ENCODE data around the gene AAMP. TPM values are rescaled to one million over a fixed set of nuclear protein-coding genes. Genes with fewer than 3 reads are reported as not detected.
A peak's percentile ranks its signal among the peaks of the same experiment; 100 is the strongest.

The AAMP gene
- total RNA-seq, 1 donor from 2014 or later, result 106 TPM

GRCh38 chr2:218307415-218308090 lies 37.6 kb upstream of the AAMP start:
- Histone ChIP-seq H3K4me3 (no peak overlapping the region), H3K4me1 (no peaks in the 10 kb centered on the region), H3K27ac (no peak overlapping the region), H3K9me3 (no peaks in the 10 kb centered on the region), H3K27me3 (no peaks in the 10 kb centered on the region), H3K36me3 (no peaks in the 10 kb centered on the region)
- TF ChIP-seq POLR2A (IDR thresholded peaks at IDR 0.05), result no peak
- TF ChIP-seq CTCF (IDR thresholded peaks at IDR 0.05), result no peak
- TF ChIP-seq POLR2AphosphoS5 (IDR thresholded peaks at IDR 0.05; ENCODE audit: insufficient read depth in 1 of 2, low read depth in 1 of 2), result no peak
- DNase-seq (ENCODE audit: extremely low spot score in 2 of 2), result no peak
- intact Hi-C loops (cut with DNase I), result no loop called here

GRCh38 chr2:218306184-218306920 lies 36.4 kb upstream of the AAMP start:
- DNase-seq (ENCODE audit: extremely low spot score in 2 of 2), result no peak
- Histone ChIP-seq H3K27ac (no peak overlapping the region), H3K4me1 (no peaks in the 10 kb centered on the region), H3K36me3 (no peaks in the 10 kb centered on the region), H3K9me3 (no peaks in the 10 kb centered on the region), H3K27me3 (no peaks in the 10 kb centered on the region), H3K4me3 (no peak overlapping the region)
- no peak for TF ChIP-seq CTCF (IDR thresholded peaks at IDR 0.05)
- TF ChIP-seq POLR2AphosphoS5 (IDR thresholded peaks at IDR 0.05; ENCODE audit: insufficient read depth in 1 of 2, low read depth in 1 of 2), result no peak
- TF ChIP-seq POLR2A (IDR thresholded peaks at IDR 0.05), result no peak
- intact Hi-C loops (cut with DNase I), result no loop called here

- no peaks in the 10 kb centered on the region for H3K4me1 ChIP-seq
- no peak overlapping the region for H3K27ac ChIP-seq
- TF ChIP-seq POLR2A (IDR thresholded peaks at IDR 0.05), result no peak
- TF ChIP-seq POLR2AphosphoS5 (IDR thresholded peaks at IDR 0.05; ENCODE audit: insufficient read depth in 1 of 2, low read depth in 1 of 2), result no peak
- TF ChIP-seq CTCF (IDR thresholded peaks at IDR 0.05), result no peak
- intact Hi-C loops (cut with DNase I), result no loop called here
- no peaks in the 10 kb centered on the region for H3K36me3 ChIP-seq
- H3K9me3 ChIP-seq, result no peaks in the 10 kb centered on the region
- no peak for DNase-seq (ENCODE audit: extremely low spot score in 2 of 2)
- no peaks in the 10 kb centered on the region for H3K27me3 ChIP-seq
- no peak overlapping the region for H3K4me3 ChIP-seq
These were observed 35.4 kb upstream of the AAMP start for GRCh38 chr2:218305383-218305782.

GRCh38 chr2:218301176-218301819 lies 31.4 kb upstream of the AAMP start:
- intact Hi-C loops (cut with DNase I), result loop anchor here (5.0 kb wide), 1 partner anchor 56 kb away; the partner anchor contains the start of gene CATIP
- H3K27me3 ChIP-seq, result no peaks in the 10 kb centered on the region
- no peak for DNase-seq (ENCODE audit: extremely low spot score in 2 of 2)
- no peaks in the 10 kb centered on the region for H3K36me3 ChIP-seq
- H3K27ac ChIP-seq, result no peak overlapping the region
- no peak overlapping the region for H3K4me3 ChIP-seq
- TF ChIP-seq POLR2AphosphoS5 (IDR thresholded peaks at IDR 0.05; ENCODE audit: insufficient read depth in 1 of 2, low read depth in 1 of 2), result peak in 1 of 2 donors; percentile 84
- TF ChIP-seq CTCF (IDR thresholded peaks at IDR 0.05), result peak; percentile 89 to 98 (median 91)
- no peak for TF ChIP-seq POLR2A (IDR thresholded peaks at IDR 0.05)
- no peaks in the 10 kb centered on the region for H3K9me3 ChIP-seq
- peaks cover 21% of the 10 kb centered on the region for H3K4me1 ChIP-seq
